ENCODE data around the gene PARD3. TPM values are rescaled to one million over a fixed set of nuclear protein-coding genes. Genes with fewer than 3 reads are reported as not detected.

Gene PARD3
- total and polyA plus RNA-seq, 2 experiments from 2014 or later, result 47.2 to 59.7 TPM

DNA sequence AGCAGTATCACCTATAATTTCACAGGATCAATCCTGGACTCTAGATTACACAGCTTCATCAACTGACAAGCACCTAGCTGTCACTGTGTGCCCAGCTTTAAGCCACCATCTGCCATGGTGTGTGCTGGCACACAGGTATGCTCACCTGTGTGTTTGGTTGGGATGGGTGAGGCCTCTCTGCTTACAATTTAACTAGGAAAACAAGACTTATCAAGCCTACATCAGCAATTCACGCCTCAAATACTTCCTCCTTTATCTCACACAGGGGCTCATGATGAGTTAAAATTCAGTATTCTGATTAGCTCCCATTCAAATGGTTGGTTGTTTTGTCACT is 608.2 kb downstream of the PARD3 start:
- 68% methylated on average over 1 of the region's 1 CpG for WGBS (ENCODE audit: low lambda C conversion rate, missing lambda C conversion rate)
- H3K27ac ChIP-seq, result peak overlapping the region; percentile 66

DNA sequence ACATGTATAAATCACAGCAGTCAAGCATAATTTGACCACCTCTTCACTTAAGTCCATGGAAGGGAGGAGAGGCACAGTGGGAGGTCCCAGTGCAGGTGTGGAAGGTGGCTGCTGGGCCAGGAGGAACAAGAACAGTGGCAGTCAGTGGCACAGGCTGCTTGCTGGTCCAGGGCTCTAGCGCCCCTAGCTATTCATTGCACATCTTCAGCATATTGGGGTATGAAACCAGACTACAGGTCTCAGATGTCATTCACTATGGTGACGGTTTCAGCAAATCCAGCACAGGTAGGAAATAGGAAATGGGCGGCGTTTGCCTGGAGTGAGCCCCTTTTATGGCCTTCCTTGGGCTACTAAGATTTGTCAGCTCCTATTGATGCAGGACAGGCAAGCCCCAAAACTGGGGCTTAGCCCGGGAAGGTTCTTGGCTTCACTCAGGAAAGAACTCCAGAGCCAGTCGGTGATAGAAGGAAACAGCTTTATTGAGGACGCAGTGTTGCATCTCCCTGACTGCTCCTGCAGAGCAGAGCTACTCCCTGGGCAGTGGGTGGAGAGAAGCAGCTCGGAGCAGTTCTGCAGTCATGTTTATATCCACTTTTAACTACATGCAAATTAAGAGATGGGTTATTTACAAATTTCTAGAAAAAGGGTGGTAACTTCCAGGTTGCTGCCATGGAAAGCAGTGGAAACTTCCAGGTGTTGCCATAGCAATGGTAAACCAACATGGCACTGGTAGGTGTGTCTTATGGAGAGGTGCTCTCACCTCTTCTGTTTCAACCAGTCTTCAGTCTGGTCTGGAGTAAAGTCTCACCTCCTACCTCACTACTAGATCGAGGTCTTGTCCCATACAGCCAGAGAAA is 608.8 kb downstream of the PARD3 start:
- Histone ChIP-seq H4K20me1 (ENCODE audit: insufficient read depth, poor library complexity, severe bottlenecking) (no peaks in the 10 kb centered on the region), H3K9me3 (ENCODE audit: low read depth) (no peaks in the 10 kb centered on the region)

More for the DNA sequence above, 608.2 kb downstream of the PARD3 start:
- TF ChIP-seq EZH2 (IDR thresholded peaks at IDR 0.05; ENCODE audit: borderline replicate concordance), result no peak
- TF ChIP-seq, protein P1, sequence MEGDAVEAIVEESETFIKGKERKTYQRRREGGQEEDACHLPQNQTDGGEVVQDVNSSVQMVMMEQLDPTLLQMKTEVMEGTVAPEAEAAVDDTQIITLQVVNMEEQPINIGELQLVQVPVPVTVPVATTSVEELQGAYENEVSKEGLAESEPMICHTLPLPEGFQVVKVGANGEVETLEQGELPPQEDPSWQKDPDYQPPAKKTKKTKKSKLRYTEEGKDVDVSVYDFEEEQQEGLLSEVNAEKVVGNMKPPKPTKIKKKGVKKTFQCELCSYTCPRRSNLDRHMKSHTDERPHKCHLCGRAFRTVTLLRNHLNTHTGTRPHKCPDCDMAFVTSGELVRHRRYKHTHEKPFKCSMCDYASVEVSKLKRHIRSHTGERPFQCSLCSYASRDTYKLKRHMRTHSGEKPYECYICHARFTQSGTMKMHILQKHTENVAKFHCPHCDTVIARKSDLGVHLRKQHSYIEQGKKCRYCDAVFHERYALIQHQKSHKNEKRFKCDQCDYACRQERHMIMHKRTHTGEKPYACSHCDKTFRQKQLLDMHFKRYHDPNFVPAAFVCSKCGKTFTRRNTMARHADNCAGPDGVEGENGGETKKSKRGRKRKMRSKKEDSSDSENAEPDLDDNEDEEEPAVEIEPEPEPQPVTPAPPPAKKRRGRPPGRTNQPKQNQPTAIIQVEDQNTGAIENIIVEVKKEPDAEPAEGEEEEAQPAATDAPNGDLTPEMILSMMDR (IDR thresholded peaks at IDR 0.05; ENCODE audit: poor library complexity), result no peak
- TF ChIP-seq EZH2phosphoT487 (IDR thresholded peaks at IDR 0.05; ENCODE audit: low read depth, severe bottlenecking, unreplicated experiment), result no peak
- no peaks in the 10 kb centered on the region for H3K9me2 ChIP-seq (replicated peaks; ENCODE audit: insufficient read depth)
- no peaks in the 10 kb centered on the region for H3K9me3 ChIP-seq (ENCODE audit: low read depth)
- H3K4me2 ChIP-seq, result peak overlapping the region; percentile 5
- H3K4me3 ChIP-seq, result no peak overlapping the region
- no peaks in the 10 kb centered on the region for H3K27me3 ChIP-seq
- no peaks in the 10 kb centered on the region for H4K20me1 ChIP-seq (ENCODE audit: insufficient read depth, poor library complexity, severe bottlenecking)
- H2AFZ ChIP-seq, result no peak overlapping the region
- peaks cover 10% of the 10 kb centered on the region for H3K4me1 ChIP-seq (ENCODE audit: insufficient read depth)
- H3K79me2 ChIP-seq, result no peaks in the 10 kb centered on the region
- H3K36me3 ChIP-seq (replicated peaks; ENCODE audit: insufficient read depth, low read depth), result no peaks in the 10 kb centered on the region
- no peak for DNase-seq (ENCODE audit: low spot score)

DNA sequence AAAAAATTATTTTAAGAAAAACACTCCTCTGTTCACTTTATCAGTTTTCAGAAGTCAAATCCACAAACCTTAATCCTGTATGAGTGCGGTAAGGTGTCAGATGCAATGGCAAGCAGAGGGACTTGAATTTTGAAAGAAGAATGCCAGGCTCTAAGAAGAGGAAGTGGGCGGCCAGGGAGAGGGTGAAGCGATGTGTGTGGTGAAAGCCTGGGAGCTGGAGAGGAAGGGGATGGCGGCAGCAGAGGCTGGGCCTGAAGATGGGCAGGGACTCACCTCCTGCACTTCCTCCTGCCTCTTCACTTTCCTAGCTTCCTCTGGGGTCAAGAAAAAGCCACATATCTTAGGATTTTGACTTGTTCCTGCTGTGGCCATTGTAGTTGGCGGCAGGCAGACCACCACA is 609.6 kb downstream of the PARD3 start:
- H3K4me3 ChIP-seq, result no peak overlapping the region
- H3K9me3 ChIP-seq (ENCODE audit: low read depth), result no peaks in the 10 kb centered on the region
- H3K27ac ChIP-seq, result no peak overlapping the region
- H3K27me3 ChIP-seq, result no peaks in the 10 kb centered on the region
- H3K79me2 ChIP-seq, result no peaks in the 10 kb centered on the region
- H3K4me1 ChIP-seq (ENCODE audit: insufficient read depth), result peaks cover 11% of the 10 kb centered on the region
- no peak overlapping the region for H2AFZ ChIP-seq
- no peaks in the 10 kb centered on the region for H3K9me2 ChIP-seq (replicated peaks; ENCODE audit: insufficient read depth)
- no peaks in the 10 kb centered on the region for H3K36me3 ChIP-seq (replicated peaks; ENCODE audit: insufficient read depth, low read depth)
- no peaks in the 10 kb centered on the region for H4K20me1 ChIP-seq (ENCODE audit: insufficient read depth, poor library complexity, severe bottlenecking)
- TF ChIP-seq EZH2phosphoT487 (IDR thresholded peaks at IDR 0.05; ENCODE audit: low read depth, severe bottlenecking, unreplicated experiment) (no peak), EZH2 (IDR thresholded peaks at IDR 0.05; ENCODE audit: borderline replicate concordance) (no peak)
- TF ChIP-seq, protein P1 (IDR thresholded peaks at IDR 0.05; ENCODE audit: poor library complexity), result no peak
- H3K4me2 ChIP-seq, result no peak overlapping the region
- WGBS (ENCODE audit: low lambda C conversion rate, missing lambda C conversion rate), result 76% methylated on average over 5 of the region's 5 CpGs
- no peak for DNase-seq (ENCODE audit: low spot score)

More for the DNA sequence above, 608.8 kb downstream of the PARD3 start:
- H3K36me3 ChIP-seq (replicated peaks; ENCODE audit: insufficient read depth, low read depth), result no peaks in the 10 kb centered on the region
- no peak for DNase-seq (ENCODE audit: low spot score)
- H3K4me1 ChIP-seq (ENCODE audit: insufficient read depth), result peaks cover 10% of the 10 kb centered on the region
- TF ChIP-seq, protein P1 (IDR thresholded peaks at IDR 0.05; ENCODE audit: poor library complexity), result no peak
- TF ChIP-seq EZH2phosphoT487 (IDR thresholded peaks at IDR 0.05; ENCODE audit: low read depth, severe bottlenecking, unreplicated experiment), result no peak
- no peak for TF ChIP-seq EZH2 (IDR thresholded peaks at IDR 0.05; ENCODE audit: borderline replicate concordance)
- H2AFZ ChIP-seq, result no peak overlapping the region
- H3K9me2 ChIP-seq (replicated peaks; ENCODE audit: insufficient read depth), result no peaks in the 10 kb centered on the region
- WGBS (ENCODE audit: low lambda C conversion rate, missing lambda C conversion rate), result 96% methylated on average over 9 of the region's 9 CpGs
- no peaks in the 10 kb centered on the region for H3K27me3 ChIP-seq
- peak overlapping the region; percentile 5 for H3K4me2 ChIP-seq
- H3K79me2 ChIP-seq, result no peaks in the 10 kb centered on the region
- peak overlapping the region; percentile 66 for H3K27ac ChIP-seq
- H3K4me3 ChIP-seq, result no peak overlapping the region
